Colonic mucosa (tissue), 4 donors: ENCODE data around the gene DCHS1. TPM values are rescaled to one million over a fixed set of nuclear protein-coding genes. Genes with fewer than 3 reads are reported as not detected.

ENCODE experiments used
- DNase-seq: peaks from one replicate; pipeline ENCODE4 v3.0.0-alpha.2; 2020
- H3K27ac ChIP-seq: fragments of 200-600 bp; one replicate; pipeline ENCODE4 v1.8.0; 2021
- H3K27me3 ChIP-seq: fragments of 200-600 bp; one replicate; pipeline ENCODE4 v1.8.0; 2021
- H3K36me3 ChIP-seq: fragments of 200-600 bp; one replicate; pipeline ENCODE4 v1.8.0; 2021
- H3K4me1 ChIP-seq: fragments of 200-600 bp; one replicate; pipeline ENCODE4 v1.8.0; 2021; ENCODE audit warnings: mild to moderate bottlenecking
- H3K4me3 ChIP-seq: fragments of 200-600 bp; one replicate; pipeline ENCODE4 v1.8.0; 2021
- H3K9ac ChIP-seq, 2 donors: one replicate each; pipeline ENCODE4 v1.7.0; 2013; ENCODE audit warnings: control low read depth in 2 of 2, low read depth in 2 of 2, low read length in 2 of 2
- H3K9me3 ChIP-seq: fragments of 200-600 bp; one replicate; pipeline ENCODE4 v1.8.0; 2021
- intact Hi-C: fragments of 100-400 bp; cut with DNase I; formaldehyde crosslinking; loops from one replicate; pipeline ENCODE4 v1.14.1; 2022
- total RNA-seq, 2 donors: library from RNA; stranded (reverse); fragmentation: NEBNext Ultra II Directional in 1 of 2; extraction: Animal tissue kit (Norgen Biotek cat#: 25700) in 1 of 2; gene quantifications; one replicate each; pipeline ENCODE4 v1.2.1, GENCODE V29; 2021
- TF ChIP-seq, protein P1 (sequence below): fragments of 200-600 bp; IDR thresholded peaks from one replicate; pipeline ENCODE4 v1.8.0; 2022; ENCODE audit warnings: antibody characterized with exemption, mild to moderate bottlenecking
- donor health status: healthy.
- donor health status: DM: no; HTN: no; CAD: no.
- donor health status: DM: no; HTN: no; CAD: no.

DCHS1 gene
- total RNA-seq, 2 donors from 2014 or later, result 4.7 to 8.3 TPM

DNA sequence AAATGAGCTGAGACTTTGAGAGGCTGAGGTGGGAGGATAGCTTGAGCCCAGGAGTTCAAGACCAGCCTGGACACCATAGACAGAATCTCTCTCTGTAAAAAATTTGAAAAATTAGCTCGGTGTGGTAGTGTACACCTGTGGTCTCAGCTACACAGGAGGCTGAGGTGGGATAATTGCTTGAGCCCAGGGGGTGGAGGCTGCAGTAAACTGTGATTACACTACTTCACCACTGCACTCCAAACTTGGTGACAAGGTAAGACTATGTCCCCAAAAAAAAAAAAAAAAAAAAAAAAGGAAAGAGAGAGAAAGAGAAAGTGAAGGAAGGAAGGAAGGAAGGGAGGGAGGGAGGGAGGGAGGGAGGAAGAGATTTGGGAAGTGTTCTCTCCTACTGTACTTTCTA, 77.5 kb downstream of the DCHS1 start:
- no peaks in the 10 kb centered on the region for H3K9me3 ChIP-seq
- DNase-seq, result no peak
- intact Hi-C loops, result no loop called here
- no peak overlapping the region for H3K4me3 ChIP-seq
- no peaks in the 10 kb centered on the region for H3K4me1 ChIP-seq
- TF ChIP-seq, protein P1, sequence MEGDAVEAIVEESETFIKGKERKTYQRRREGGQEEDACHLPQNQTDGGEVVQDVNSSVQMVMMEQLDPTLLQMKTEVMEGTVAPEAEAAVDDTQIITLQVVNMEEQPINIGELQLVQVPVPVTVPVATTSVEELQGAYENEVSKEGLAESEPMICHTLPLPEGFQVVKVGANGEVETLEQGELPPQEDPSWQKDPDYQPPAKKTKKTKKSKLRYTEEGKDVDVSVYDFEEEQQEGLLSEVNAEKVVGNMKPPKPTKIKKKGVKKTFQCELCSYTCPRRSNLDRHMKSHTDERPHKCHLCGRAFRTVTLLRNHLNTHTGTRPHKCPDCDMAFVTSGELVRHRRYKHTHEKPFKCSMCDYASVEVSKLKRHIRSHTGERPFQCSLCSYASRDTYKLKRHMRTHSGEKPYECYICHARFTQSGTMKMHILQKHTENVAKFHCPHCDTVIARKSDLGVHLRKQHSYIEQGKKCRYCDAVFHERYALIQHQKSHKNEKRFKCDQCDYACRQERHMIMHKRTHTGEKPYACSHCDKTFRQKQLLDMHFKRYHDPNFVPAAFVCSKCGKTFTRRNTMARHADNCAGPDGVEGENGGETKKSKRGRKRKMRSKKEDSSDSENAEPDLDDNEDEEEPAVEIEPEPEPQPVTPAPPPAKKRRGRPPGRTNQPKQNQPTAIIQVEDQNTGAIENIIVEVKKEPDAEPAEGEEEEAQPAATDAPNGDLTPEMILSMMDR, result no peak
- no peaks in the 10 kb centered on the region for H3K27me3 ChIP-seq
- no peaks in the 10 kb centered on the region for H3K36me3 ChIP-seq
- H3K9ac ChIP-seq, result no peak overlapping the region
- H3K27ac ChIP-seq, result no peak overlapping the region

- H3K4me3 ChIP-seq, result no peak overlapping the region
- H3K9ac ChIP-seq, result no peak overlapping the region
- no peaks in the 10 kb centered on the region for H3K4me1 ChIP-seq
- H3K27ac ChIP-seq, result peak overlapping the region; percentile 27
- intact Hi-C loops, result no loop called here
- no peaks in the 10 kb centered on the region for H3K36me3 ChIP-seq
- H3K9me3 ChIP-seq, result no peaks in the 10 kb centered on the region
- TF ChIP-seq, protein P1, result no peak
- DNase-seq, result no peak
- no peaks in the 10 kb centered on the region for H3K27me3 ChIP-seq
Measured at GRCh38 chr11:6576471-6577373, 78.9 kb downstream of the DCHS1 start.

DNA sequence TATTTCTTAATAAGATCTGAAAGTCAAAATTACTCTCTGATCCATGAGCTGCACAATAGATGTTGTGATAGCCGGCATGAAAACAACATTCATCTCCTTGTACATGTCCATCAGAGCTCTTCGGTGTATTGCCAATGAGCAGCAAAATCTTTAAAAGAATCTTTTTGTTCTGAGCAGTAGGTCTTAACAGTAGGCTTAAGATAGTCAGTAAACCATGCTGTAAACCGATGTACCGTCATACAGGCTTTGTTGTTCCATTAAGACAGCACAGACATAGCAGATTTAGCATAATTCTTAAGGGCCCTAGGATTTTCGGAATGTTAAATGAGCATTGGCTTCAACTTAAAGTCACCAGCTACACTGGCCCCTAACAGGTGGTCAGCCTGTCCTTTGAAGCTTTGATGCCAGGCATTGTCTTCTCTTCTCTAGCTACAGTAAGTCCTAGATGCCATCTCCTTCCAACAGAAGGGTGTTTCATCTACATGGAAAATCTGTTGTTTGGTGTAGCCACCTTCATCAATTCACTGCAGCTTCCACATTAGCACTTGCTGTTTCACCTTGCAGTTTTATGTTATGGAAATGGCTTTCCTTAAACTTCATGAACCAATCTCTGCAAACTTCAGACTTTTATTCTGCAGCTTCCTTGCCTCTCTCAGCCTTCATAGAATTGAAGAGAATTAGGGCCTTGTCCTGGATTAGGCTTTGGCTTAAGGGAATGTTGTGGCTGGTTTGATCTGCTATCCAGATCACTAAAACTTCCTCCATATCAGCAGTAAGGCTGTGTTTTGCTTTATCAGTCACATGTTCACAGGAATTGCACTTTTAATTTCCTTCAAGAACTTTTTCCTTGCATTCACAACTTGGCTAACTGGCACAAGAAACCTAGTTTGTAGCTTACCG, 80.5 kb downstream of the DCHS1 start:
- TF ChIP-seq, protein P1, result no peak
- Histone ChIP-seq H3K4me3 (no peak overlapping the region), H3K27me3 (no peaks in the 10 kb centered on the region), H3K9ac (no peak overlapping the region), H3K9me3 (no peaks in the 10 kb centered on the region), H3K27ac (no peak overlapping the region), H3K4me1 (no peaks in the 10 kb centered on the region), H3K36me3 (no peaks in the 10 kb centered on the region)
- intact Hi-C loops, result no loop called here
- DNase-seq, result no peak

- Histone ChIP-seq H3K9ac (no peak overlapping the region), H3K4me3 (no peak overlapping the region), H3K9me3 (no peaks in the 10 kb centered on the region), H3K36me3 (no peaks in the 10 kb centered on the region), H3K27me3 (no peaks in the 10 kb centered on the region), H3K27ac (no peak overlapping the region), H3K4me1 (no peaks in the 10 kb centered on the region)
- intact Hi-C loops, result no loop called here
- TF ChIP-seq, protein P1, result no peak
- DNase-seq, result no peak
Measured at GRCh38 chr11:6572215-6572614, 83.4 kb downstream of the DCHS1 start.

GRCh38 chr11:6571434-6572008, 84.1 kb downstream of the DCHS1 start:
- H3K4me1 ChIP-seq, result no peaks in the 10 kb centered on the region
- H3K9ac ChIP-seq, result no peak overlapping the region
- no peaks in the 10 kb centered on the region for H3K9me3 ChIP-seq
- no peak overlapping the region for H3K4me3 ChIP-seq
- no peaks in the 10 kb centered on the region for H3K36me3 ChIP-seq
- intact Hi-C loops, result no loop called here
- H3K27ac ChIP-seq, result no peak overlapping the region
- H3K27me3 ChIP-seq, result no peaks in the 10 kb centered on the region
- DNase-seq, result no peak
- TF ChIP-seq, protein P1, result no peak
